IMR-90 (cell line): ENCODE results near the gene MORN5. TPM values are rescaled to one million over a fixed set of nuclear protein-coding genes. Genes with fewer than 3 reads are reported as not detected.

Source experiments
- ATAC-seq: fragments of 200-7000 bp; cut with Tn5 transposase; 2 replicates; pipeline ENCODE4 v1.9.1; 2020; ENCODE audit warnings: low read depth, mild to moderate bottlenecking, moderate library complexity
- BruUV-seq: library from RNA; stranded (reverse); fragments of 400-500 nt; replicated peaks from 2 replicates; lab custom pipeline; 2021; lab: Mats Ljungman, UMichigan
- CTCF ChIA-PET: fragments of 300-600 bp; formaldehyde crosslinking; extraction: SDS; loops from one replicate; lab custom pipeline; 2021; ENCODE audit warnings: antibody characterized with exemption; lab: Yijun Ruan, JAX
- POLR2A ChIA-PET: fragments of 300-600 bp; sonication (Branson Sonifier 250); formaldehyde crosslinking; loops from one replicate; lab custom pipeline; 2022; ENCODE audit warnings: antibody characterized with exemption; ENCODE audit not compliant: unreplicated experiment; lab: Charles Lee
- DNase-seq: peaks from one replicate; pipeline ENCODE4 v3.0.0; 2013
- H2AFZ ChIP-seq: replicated peaks from 2 replicates; pipeline ENCODE3; 2013; ENCODE audit warnings: low read length, mild to moderate bottlenecking; ENCODE audit not compliant: poor library complexity
- H2AK5ac ChIP-seq: 2 replicates; pipeline ENCODE4 v1.6.1; 2013; ENCODE audit warnings: low read depth, low read length, inconsistent platforms
- H2AK9ac ChIP-seq: replicated peaks from 2 replicates; pipeline ENCODE3; 2013; ENCODE audit warnings: mild to moderate bottlenecking, low read depth, low read length, moderate library complexity; ENCODE audit not compliant: poor library complexity
- H2BK120ac ChIP-seq: 2 replicates; pipeline ENCODE4 v1.6.1; 2013; ENCODE audit warnings: low read depth, low read length, inconsistent platforms
- H2BK15ac ChIP-seq: 3 replicates; pipeline ENCODE4 v1.6.1; 2013; ENCODE audit warnings: low read depth, low read length, inconsistent platforms
- H2BK20ac ChIP-seq: 2 replicates; pipeline ENCODE4 v1.6.1; 2013; ENCODE audit warnings: low read depth, mild to moderate bottlenecking, inconsistent platforms, low read length, moderate library complexity
- H2BK5ac ChIP-seq: 2 replicates; pipeline ENCODE4 v1.6.1; 2013; ENCODE audit warnings: mild to moderate bottlenecking, low read depth, low read length, inconsistent platforms; ENCODE audit not compliant: poor library complexity, severe bottlenecking
- H3K14ac ChIP-seq: replicated peaks from 2 replicates; pipeline ENCODE4 v1.6.1; 2013; ENCODE audit warnings: low read depth, low read length, inconsistent platforms
- H3K18ac ChIP-seq: 2 replicates; pipeline ENCODE4 v1.6.1; 2013; ENCODE audit warnings: low read depth, low read length, control low read depth
- H3K23ac ChIP-seq: 2 replicates; pipeline ENCODE4 v1.6.1; 2013; ENCODE audit warnings: low read depth, low read length, inconsistent platforms
- H3K27ac ChIP-seq: 2 replicates; pipeline ENCODE4 v1.5.1; 2013; ENCODE audit warnings: mild to moderate bottlenecking, control low read depth, low read length; ENCODE audit not compliant: insufficient read depth
- H3K27me3 ChIP-seq: 2 replicates; pipeline ENCODE4 v1.6.1; 2013; ENCODE audit warnings: low read length; ENCODE audit not compliant: control insufficient read depth, insufficient read depth
- H3K36me3 ChIP-seq: 2 replicates; pipeline ENCODE4 v1.6.1; 2013; ENCODE audit warnings: low read length, mixed read lengths; ENCODE audit not compliant: control insufficient read depth, insufficient read depth
- H3K4ac ChIP-seq: 2 replicates; pipeline ENCODE4 v1.6.1; 2013; ENCODE audit warnings: low read depth, low read length, inconsistent platforms
- H3K4me1 ChIP-seq: 2 replicates; pipeline ENCODE4 v1.6.1; 2013; ENCODE audit warnings: low read length, mixed read lengths; ENCODE audit not compliant: control insufficient read depth, insufficient read depth
- H3K4me2 ChIP-seq: 2 replicates; pipeline ENCODE4 v1.6.1; 2013; ENCODE audit warnings: low read depth, mild to moderate bottlenecking, control low read depth, low read length, moderate library complexity
- H3K4me3 ChIP-seq: 2 replicates; pipeline ENCODE4 v1.5.1; 2013; ENCODE audit warnings: low read depth, mild to moderate bottlenecking, control low read depth, low read length, moderate library complexity; ENCODE audit not compliant: insufficient read depth
- H3K56ac ChIP-seq: 2 replicates; pipeline ENCODE4 v1.6.1; 2013; ENCODE audit warnings: low read length, inconsistent platforms; ENCODE audit not compliant: insufficient read depth; ENCODE audit errors: extremely low read depth
- H3K79me1 ChIP-seq, 2 experiments: 2 replicates each; pipeline ENCODE4 v1.6.1; 2013; ENCODE audit warnings: low read length in 2 of 2, inconsistent platforms in 1 of 2, low read depth in 1 of 2
- H3K9ac ChIP-seq: 2 replicates; pipeline ENCODE4 v1.6.1; 2013; ENCODE audit warnings: low read depth, low read length, control low read depth
- H3K9me1 ChIP-seq: 2 replicates; pipeline ENCODE4 v1.6.1; 2013; ENCODE audit warnings: low read length, inconsistent platforms; ENCODE audit not compliant: insufficient read depth
- H3K9me3 ChIP-seq: 2 replicates; pipeline ENCODE4 v1.6.1; 2013; ENCODE audit warnings: low read length; ENCODE audit not compliant: control insufficient read depth, insufficient read depth
- H4K20me1 ChIP-seq: 2 replicates; pipeline ENCODE4 v1.6.1; 2013; ENCODE audit warnings: low read length, inconsistent platforms; ENCODE audit not compliant: insufficient read depth
- H4K5ac ChIP-seq: 2 replicates; pipeline ENCODE4 v1.6.1; 2013; ENCODE audit warnings: mild to moderate bottlenecking, low read depth, low read length, control low read depth
- H4K8ac ChIP-seq, 2 experiments: 2 replicates each; pipeline ENCODE4 v1.6.1; 2013; ENCODE audit warnings: low read depth in 2 of 2, low read length in 2 of 2, control low read depth in 1 of 2, inconsistent platforms in 1 of 2
- H4K91ac ChIP-seq: 2 replicates; pipeline ENCODE4 v1.6.1; 2013; ENCODE audit warnings: low read depth, low read length, inconsistent platforms; ENCODE audit not compliant: insufficient read depth
- CTCF ChIP-seq: conservative IDR thresholded peaks from 2 replicates; pipeline ENCODE4 v1.5.1; 2012; ENCODE audit warnings: mild to moderate bottlenecking, low read depth, low read length, improper control_type of control experiment
- ELK1 ChIP-seq: fragments of 150-350 bp; IDR thresholded peaks from 2 replicates; pipeline ENCODE4 v1.6.1; 2016; ENCODE audit warnings: low read depth, mild to moderate bottlenecking, low read length, moderate library complexity, borderline replicate concordance
- MAFK ChIP-seq: IDR thresholded peaks from 2 replicates; pipeline ENCODE4 v1.6.1; 2012; ENCODE audit warnings: low read depth, low read length, improper control_type of control experiment
- MAZ ChIP-seq: IDR thresholded peaks from 2 replicates; pipeline ENCODE4 v1.6.1; 2012; ENCODE audit warnings: low read depth, mild to moderate bottlenecking, low read length, improper control_type of control experiment, moderate library complexity, borderline replicate concordance
- MXI1 ChIP-seq: IDR thresholded peaks from 2 replicates; pipeline ENCODE4 v1.6.1; 2012; ENCODE audit warnings: low read depth, mild to moderate bottlenecking, low read length, moderate library complexity, borderline replicate concordance
- POLR2A ChIP-seq: IDR thresholded peaks from 2 replicates; pipeline ENCODE4 v1.6.1; 2012; ENCODE audit warnings: mild to moderate bottlenecking, low read depth, low read length
- RAD21 ChIP-seq: IDR thresholded peaks from 2 replicates; pipeline ENCODE4 v1.6.1; 2012; ENCODE audit warnings: low read length, improper control_type of control experiment
- SMC3 ChIP-seq: fragments of 150-350 bp; IDR thresholded peaks from 2 replicates; pipeline ENCODE4 v1.6.1; 2016; ENCODE audit warnings: low read depth, mild to moderate bottlenecking, antibody characterized with exemption, low read length, moderate library complexity
- WGBS, 2 experiments: methylation state at CpG; one replicate each; pipeline versions ENCODE4 v1.1.5 to v1.1.7; 2013; ENCODE audit warnings: missing lambda C conversion rate in 2 of 2; ENCODE audit not compliant: insufficient read length in 1 of 2; ENCODE audit errors: extremely low coverage in 2 of 2; 5-methylcytosine and 5-hydroxymethylcytosine counted together
- dilution Hi-C: fragments of 300-500 bp; cut with HindIII; formaldehyde crosslinking; loops from one replicate; pipeline ENCODE4 v1.14.3; 2018; ENCODE audit warnings: low sequenced_read_pairs; ENCODE audit not compliant: unreplicated experiment
- in situ Hi-C: fragments of 300-500 bp; cut with MboI; formaldehyde crosslinking; loops from 3 replicates; pipeline ENCODE4 v1.14.3; 2019; ENCODE audit warnings: low sequenced_read_pairs, inconsistent platforms, mixed read lengths
- intact Hi-C: fragments of 100-400 bp; cut with micrococcal nuclease; formaldehyde crosslinking; loops from 2 replicates; pipeline ENCODE4 v1.10.0; 2022
- polyA plus RNA-seq, 3 experiments: library from polyadenylated mRNA; depleted of rRNA; stranded (reverse); fragments of >200 nt; gene quantifications; 2 replicates each; pipeline ENCODE4 v1.2.3, GENCODE V29; 2012; ENCODE audit warnings: low replicate concordance in 1 of 3
- total RNA-seq: library from RNA; depleted of rRNA; stranded (reverse); fragments of >200 nt; gene quantifications from 2 replicates; pipeline ENCODE4 v1.2.3, GENCODE V29; 2012

The MORN5 gene
- total and polyA plus RNA-seq, 2 of the 4 experiments (the other 2 are of a cell fraction) = not detected

- Histone ChIP-seq H3K4me1 (peaks cover 13% of the 10 kb centered on the region), H3K23ac (no peak overlapping the region), H4K20me1 (no peaks in the 10 kb centered on the region), H3K18ac (no peak overlapping the region), H3K9me1 (peaks cover 7% of the 10 kb centered on the region), H4K8ac (peak overlapping the region in 1 of 2 experiments; percentile 95; a peak in 3 of 4 replicates), H3K36me3 (no peaks in the 10 kb centered on the region), H4K91ac (peak overlapping the region; percentile 82; the same call in 1 of the 2 replicates), H2AK9ac (peak overlapping the region; percentile 74), H2AFZ (peak overlapping the region; percentile 87), H2AK5ac (peak overlapping the region; percentile 90), H3K79me1 (no peaks in the 10 kb centered on the region), H2BK15ac (peak overlapping the region; percentile 67), H2BK120ac (peak overlapping the region; percentile 93; the same call in 1 of the 2 replicates), H3K9ac (no peak overlapping the region), H2BK5ac (peak overlapping the region; percentile 39), H3K14ac (0 out of 2 replicates have a peak overlapping the region, but pooled peaks have one; percentile 12), H2BK20ac (peak overlapping the region; percentile 81), H3K4me2 (no peak overlapping the region), H3K4me3 (no peak overlapping the region), H3K4ac (peak overlapping the region; percentile 86), H3K27me3 (no peaks in the 10 kb centered on the region; the same call in 1 of the 2 replicates), H4K5ac (no peak overlapping the region), H3K9me3 (no peaks in the 10 kb centered on the region), H3K27ac (no peak overlapping the region), H3K56ac (no peak overlapping the region)
- intact Hi-C loops = loop anchor here (1.0 to 2.0 kb wide), 3 partner anchors 225 to 686 kb away; no protein-coding TSS in a partner anchor
- DNase-seq (peak; percentile 76), ATAC-seq (peak; percentile 79)
- 0% methylated on average over 1 of the region's 8 CpGs; no CpG with 5 or more reads in 1 of the 2 experiments for WGBS, 2 experiments
- ChIA-PET CTCF (interaction anchor here (0.5 to 3.7 kb wide), 20 partner anchors 14 to 579 kb away, joined by 3 to 43 read pairs (median 4); no protein-coding TSS in a partner anchor), POLR2A (interaction anchor here (1.3 kb wide), 1 partner anchor 225 kb away, joined by 5 read pairs; no protein-coding TSS in a partner anchor)
- dilution Hi-C loops = no loop called here
- in situ Hi-C loops = no loop called here
- no TSS peak for BruUV-seq
- no peak for TF ChIP-seq ELK1
- TF ChIP-seq CTCF = peak; percentile 99
- peak; percentile 70; the same call in 1 of the 2 replicates for TF ChIP-seq POLR2A
- TF ChIP-seq MXI1 = 0 out of 2 replicates have a peak, but pooled peaks have one; percentile 60
- peak; percentile 37; the same call in 1 of the 2 replicates for TF ChIP-seq MAZ
- no peak for TF ChIP-seq MAFK
- TF ChIP-seq RAD21 = peak; percentile 99
- peak; percentile 100 for TF ChIP-seq SMC3
Measured at GRCh38 chr9:122125158-122125508, 34.6 kb upstream of the MORN5 start.
